Inferior parietal cortex (tissue), 1 donor: Measurements from ENCODE around the gene KAT2A.

Experiments
- DNase-seq: peaks from one replicate; pipeline ENCODE4 v3.0.0-alpha.2; 2016; ENCODE audit errors: extremely low spot score

Gene KAT2A

GRCh38 chr17:42114118-42114517 is 7.0 kb downstream of the KAT2A start:
- DNase-seq = no peak

- DNase-seq = no peak
Observed at GRCh38 chr17:42113293-42114069, 7.7 kb downstream of the KAT2A start.

GRCh38 chr17:42112552-42113176 is 8.5 kb downstream of the KAT2A start, which contains the start of gene DHX58:
Gene DHX58, minus strand, starts transcription at chr17:42112714. Its CDS starts 822 bp downstream, at chr17:42111892.
- DNase-seq = peak; percentile 81

DNA sequence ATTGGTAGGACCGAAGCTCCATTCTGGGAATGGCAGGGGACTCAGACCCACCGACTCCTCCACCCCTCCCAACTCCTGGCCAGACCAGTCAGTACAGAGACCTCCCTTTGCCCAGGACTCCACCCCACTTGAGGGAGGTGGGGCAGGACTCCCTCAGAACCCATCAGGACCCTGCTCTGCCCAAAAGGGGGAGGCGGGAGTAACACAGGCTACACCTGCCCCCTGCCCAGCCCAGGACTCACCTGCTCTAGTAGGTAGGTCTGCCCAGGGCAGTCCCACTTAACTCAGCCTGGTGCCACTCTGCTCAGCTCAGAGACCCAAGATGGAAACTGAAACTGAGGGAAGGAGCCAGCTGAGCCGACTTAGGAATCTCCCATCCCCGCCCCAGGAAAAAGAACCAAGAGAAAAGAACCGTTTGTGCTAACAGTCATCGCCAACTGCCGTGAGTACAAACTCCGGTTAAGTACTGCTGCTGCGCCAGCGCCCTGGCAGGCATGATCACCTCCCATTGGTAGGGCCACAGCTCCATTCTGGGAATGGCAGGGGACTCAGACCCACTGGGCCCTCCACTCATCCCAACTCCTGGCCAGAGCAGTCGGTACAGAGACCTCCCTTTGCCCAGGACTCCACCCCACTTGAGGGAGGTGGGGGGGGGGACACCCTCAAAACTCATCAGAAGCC is 9.2 kb downstream of the KAT2A start:
- DNase-seq = peak; percentile 45

DNA sequence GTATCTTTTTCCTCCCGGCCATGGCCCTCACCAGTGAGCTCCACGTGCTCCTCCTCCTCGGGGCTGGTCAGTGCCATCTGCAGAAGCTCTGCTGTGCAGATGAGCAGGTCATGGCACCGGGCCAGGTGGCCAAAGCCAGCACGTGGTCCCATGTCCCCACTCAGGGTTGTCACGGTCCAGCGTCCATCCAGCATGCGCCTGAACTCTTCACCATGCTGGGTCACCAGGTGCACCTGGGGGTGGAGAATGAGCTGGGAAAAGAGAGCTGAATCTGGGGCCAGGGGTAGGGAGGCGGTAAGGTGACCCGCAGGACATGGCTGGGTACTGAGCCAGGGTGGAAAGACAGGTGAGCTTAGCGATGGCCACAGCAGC is 9.9 kb downstream of the KAT2A start:
- DNase-seq = no peak

GRCh38 chr17:42110301-42111264 is 10.6 kb downstream of the KAT2A start:
- no peak for DNase-seq

- no peak for DNase-seq
Observed at GRCh38 chr17:42109086-42109485, 12.1 kb downstream of the KAT2A start.

DNA sequence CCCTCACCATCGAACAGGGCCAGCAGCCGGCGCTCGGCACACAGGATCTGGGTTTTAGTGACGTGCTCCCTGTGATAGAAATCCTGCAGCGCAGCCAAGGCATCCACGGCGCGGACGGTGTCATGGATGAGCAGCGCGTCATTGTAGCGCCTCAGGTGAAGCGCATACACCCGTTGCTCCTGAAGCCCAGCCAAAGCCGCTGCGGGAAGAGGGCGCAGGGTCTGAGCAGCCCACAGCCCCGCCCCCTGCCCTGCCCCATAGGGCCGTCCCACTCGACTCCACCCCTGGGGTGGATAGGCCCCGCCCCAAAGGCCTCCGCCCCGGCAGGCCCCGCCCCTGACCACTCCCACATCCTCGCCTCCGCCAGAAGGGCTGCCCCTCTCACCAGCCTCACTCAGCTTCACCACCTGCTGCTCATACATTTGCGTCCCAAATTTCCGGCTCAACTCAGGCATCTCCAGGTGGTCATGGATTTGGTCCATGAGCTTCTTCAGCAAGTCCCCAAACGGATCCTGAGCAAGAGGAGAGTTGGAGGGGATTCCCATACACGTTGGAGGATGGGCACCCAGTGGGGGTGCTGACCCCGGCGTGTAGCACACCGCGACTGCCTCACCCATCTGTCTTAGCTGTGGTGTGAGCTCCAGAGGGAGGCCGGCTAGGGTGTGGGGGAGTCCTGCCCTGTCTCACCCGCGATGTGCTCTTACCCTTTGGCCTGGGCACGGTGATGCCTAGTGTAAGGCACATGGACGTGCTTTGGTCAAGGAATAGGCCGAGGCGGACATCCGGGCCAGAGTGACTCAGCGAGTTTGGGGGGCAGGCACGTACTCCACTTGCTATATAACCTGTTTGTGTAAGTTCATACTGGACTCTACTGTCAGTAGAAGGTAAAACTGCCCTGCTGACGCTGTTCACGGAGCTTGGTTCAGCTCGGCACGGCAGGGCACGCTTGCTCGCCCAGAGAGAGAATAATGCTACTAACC is 13.3 kb downstream of the KAT2A start:
- no peak for DNase-seq

- no peak for DNase-seq
Observed at GRCh38 chr17:42107124-42107523, 14.0 kb downstream of the KAT2A start.

DNA sequence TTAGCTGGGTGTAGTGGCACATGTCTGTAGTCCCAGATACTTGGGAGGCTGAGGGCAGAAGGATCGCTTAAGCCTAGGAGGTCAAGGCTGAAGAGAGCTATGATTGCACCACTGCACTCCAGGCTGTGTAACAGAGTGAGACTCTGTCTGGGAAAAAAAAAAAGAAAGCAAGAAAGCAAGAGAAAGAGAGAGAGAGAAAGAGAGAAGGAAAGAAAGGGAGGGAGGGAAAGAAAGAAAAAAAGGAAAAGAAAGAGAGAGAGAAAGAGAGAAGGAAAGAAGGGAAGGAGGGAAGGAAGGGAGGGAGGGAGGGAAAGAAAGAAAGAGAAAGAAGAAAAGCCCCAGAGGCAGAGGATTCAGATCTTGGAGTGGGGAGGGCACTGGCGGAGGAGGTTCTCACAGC is 15.2 kb downstream of the KAT2A start:
- no peak for DNase-seq

- DNase-seq = no peak
Observed at GRCh38 chr17:42104264-42104663, 16.9 kb downstream of the KAT2A start.

DNA sequence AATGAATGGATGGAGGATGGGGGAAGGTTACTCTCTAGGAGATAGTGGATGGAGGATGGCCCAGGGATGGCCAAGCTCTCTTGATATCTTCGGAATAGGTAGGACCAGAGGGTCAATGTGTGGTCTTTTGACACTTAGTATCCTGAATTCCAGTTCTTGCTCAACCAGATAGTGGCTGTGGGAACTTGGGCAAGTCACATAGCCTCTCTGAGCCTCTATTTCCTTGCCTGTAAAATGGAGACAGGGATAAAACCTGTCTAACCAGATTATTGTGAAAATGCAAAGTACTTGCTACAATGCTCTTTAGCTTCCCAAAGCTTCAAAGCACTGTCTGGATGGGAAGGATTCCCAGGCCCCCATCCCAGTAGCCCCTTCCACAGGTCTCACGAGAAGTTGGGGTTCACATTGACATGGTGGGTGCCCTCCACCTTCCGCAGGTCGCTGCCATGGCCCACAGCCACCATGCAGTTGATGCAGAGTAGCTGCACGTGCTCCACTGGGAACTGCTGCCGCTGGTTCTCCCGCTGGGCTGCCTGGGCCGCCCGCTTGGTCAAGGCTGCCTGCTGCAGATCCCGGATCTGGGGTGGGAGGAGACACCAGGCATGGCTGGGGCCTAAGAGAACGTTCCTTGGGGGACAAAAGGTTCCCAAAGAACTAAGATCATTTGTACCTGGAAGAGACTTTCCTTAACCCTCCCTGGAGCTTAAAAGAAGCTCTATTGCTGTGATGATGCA is 17.8 kb downstream of the KAT2A start:
- no peak for DNase-seq

GRCh38 chr17:42101513-42102292 is 19.5 kb downstream of the KAT2A start:
- peak; percentile 64 for DNase-seq

DNA sequence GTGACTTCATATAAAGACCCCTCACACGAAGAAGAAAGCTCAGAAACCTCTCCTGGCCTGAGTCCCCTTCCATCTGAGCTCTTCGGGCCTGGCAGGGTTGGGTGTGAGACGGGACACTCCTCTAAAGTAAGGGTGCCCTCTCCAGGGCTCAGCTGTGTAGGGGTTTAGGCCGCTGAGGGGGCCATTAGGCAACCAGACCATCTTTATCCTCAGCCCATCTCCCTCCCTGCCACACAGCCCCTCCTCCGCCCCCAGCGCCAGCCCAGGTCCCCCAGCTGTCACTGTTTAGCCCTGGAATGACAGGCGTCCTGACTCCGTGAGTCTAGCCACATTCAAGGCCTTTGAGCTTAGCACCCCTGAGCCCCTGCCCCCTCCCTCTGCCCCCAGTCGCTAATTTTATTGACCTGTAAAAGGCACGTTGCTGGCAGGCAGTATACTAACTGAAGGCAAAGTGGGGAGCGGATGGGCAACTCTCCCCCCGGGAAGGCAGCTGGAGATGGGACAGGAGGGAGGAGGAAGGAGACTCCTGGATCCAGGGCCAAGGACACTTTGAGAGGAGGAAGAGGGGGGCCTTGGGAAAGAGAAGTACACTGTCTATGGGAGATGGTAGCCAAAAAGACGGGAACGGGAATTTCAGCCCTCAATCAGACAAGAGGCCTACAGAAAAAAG is 22.3 kb downstream of the KAT2A start:
- no peak for DNase-seq

GRCh38 chr17:42097691-42098631 is 23.2 kb downstream of the KAT2A start, which contains the start of gene ZNF385C:
Gene ZNF385C, minus strand, starts transcription at chr17:42098473. Its CDS starts 35,417 bp downstream, at chr17:42063056.
- DNase-seq = no peak

DNA sequence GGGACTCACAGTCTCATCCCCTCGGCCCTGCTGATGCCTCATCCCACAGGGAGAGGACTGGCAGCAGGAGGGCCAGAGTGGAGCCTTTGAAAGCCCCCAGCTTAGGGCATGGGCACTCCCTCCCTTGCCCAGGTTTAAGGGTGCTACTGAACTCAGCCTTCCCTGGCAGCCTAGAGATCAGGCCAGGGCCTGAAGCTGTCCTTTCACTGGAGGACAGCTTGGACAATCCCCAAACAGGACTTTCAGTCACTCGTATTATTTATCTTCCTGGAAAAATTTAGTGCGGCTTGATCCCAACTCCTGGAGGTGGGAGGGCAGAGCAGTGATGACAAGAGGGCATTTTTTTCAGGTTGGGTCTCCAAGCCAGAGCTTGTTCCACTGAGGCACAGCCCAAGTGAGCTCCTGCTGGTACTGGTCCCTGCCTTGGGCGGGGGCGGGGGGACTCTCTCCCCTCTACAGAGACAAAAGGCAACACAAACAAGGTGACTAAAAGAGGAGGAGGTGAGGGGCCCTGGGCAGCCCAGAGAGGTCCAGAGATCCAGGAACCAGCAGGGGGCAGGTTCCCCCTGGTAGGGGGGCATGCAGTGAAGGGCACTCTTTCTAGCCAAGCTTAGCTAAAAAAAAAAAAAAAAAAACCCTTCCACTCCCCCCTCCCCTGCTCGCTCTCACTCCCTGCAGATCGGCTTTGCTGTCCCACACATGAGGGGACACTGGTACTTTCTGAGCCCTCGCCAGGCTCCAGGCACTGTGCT is 24.6 kb downstream of the KAT2A start:
- no peak for DNase-seq
